Osteocyte (in vitro differentiated cells): ENCODE results near the gene PRKAB1. TPM values are rescaled to one million over a fixed set of nuclear protein-coding genes. Genes with fewer than 3 reads are reported as not detected.

ENCODE experiments used
- DNase-seq: peaks from one replicate; pipeline ENCODE4 v3.0.0; 2021; ENCODE audit warnings: mixed read lengths; ENCODE audit not compliant: unreplicated experiment; ENCODE audit errors: extremely low spot score
- H3K27ac Mint-ChIP-seq: one replicate; pipeline ENCODE4 v1.8.0; 2021; ENCODE audit warnings: mild to moderate bottlenecking, mixed read lengths; ENCODE audit not compliant: unreplicated experiment
- H3K27me3 Mint-ChIP-seq: one replicate; pipeline ENCODE4 v1.8.0; 2021; ENCODE audit warnings: mixed read lengths; ENCODE audit not compliant: unreplicated experiment
- H3K36me3 Mint-ChIP-seq: one replicate; pipeline ENCODE4 v1.8.0; 2021; ENCODE audit warnings: mixed read lengths; ENCODE audit not compliant: unreplicated experiment
- H3K4me1 Mint-ChIP-seq: one replicate; pipeline ENCODE4 v1.8.0; 2021; ENCODE audit warnings: mixed read lengths; ENCODE audit not compliant: unreplicated experiment
- H3K4me3 Mint-ChIP-seq: one replicate; pipeline ENCODE4 v1.8.0; 2021; ENCODE audit warnings: mild to moderate bottlenecking, moderate library complexity, mixed read lengths; ENCODE audit not compliant: unreplicated experiment
- H3K9me3 Mint-ChIP-seq: one replicate; pipeline ENCODE4 v1.8.0; 2021; ENCODE audit warnings: mixed read lengths; ENCODE audit not compliant: unreplicated experiment
- total RNA-seq: library from RNA; stranded (reverse); gene quantifications from 2 replicates; pipeline ENCODE4 v1.2.1, GENCODE V29; 2021
- TF ChIP-seq, protein P1 (sequence below): fragments of 200-600 bp; sonication (generic); IDR thresholded peaks from 2 replicates; pipeline ENCODE4 v1.5.0; 2021; ENCODE audit warnings: antibody characterized with exemption, mild to moderate bottlenecking, moderate library complexity

PRKAB1 gene
- total RNA-seq, 1 donor from 2014 or later = 25.3 TPM

GRCh38 chr12:119634743-119635142 lies 33.2 kb upstream of the PRKAB1 start:
- TF ChIP-seq, protein P1, sequence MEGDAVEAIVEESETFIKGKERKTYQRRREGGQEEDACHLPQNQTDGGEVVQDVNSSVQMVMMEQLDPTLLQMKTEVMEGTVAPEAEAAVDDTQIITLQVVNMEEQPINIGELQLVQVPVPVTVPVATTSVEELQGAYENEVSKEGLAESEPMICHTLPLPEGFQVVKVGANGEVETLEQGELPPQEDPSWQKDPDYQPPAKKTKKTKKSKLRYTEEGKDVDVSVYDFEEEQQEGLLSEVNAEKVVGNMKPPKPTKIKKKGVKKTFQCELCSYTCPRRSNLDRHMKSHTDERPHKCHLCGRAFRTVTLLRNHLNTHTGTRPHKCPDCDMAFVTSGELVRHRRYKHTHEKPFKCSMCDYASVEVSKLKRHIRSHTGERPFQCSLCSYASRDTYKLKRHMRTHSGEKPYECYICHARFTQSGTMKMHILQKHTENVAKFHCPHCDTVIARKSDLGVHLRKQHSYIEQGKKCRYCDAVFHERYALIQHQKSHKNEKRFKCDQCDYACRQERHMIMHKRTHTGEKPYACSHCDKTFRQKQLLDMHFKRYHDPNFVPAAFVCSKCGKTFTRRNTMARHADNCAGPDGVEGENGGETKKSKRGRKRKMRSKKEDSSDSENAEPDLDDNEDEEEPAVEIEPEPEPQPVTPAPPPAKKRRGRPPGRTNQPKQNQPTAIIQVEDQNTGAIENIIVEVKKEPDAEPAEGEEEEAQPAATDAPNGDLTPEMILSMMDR = no peak
- no peak for DNase-seq
- no peak overlapping the region for H3K27ac Mint-ChIP-seq
- H3K27me3 Mint-ChIP-seq = peaks cover 9% of the 10 kb centered on the region
- no peak overlapping the region for H3K4me3 Mint-ChIP-seq
- H3K9me3 Mint-ChIP-seq = no peaks in the 10 kb centered on the region
- H3K4me1 Mint-ChIP-seq = no peaks in the 10 kb centered on the region
- no peaks in the 10 kb centered on the region for H3K36me3 Mint-ChIP-seq

GRCh38 chr12:119642986-119643385 lies 24.9 kb upstream of the PRKAB1 start:
- Mint-ChIP-seq H3K4me3 (no peak overlapping the region), H3K27me3 (no peaks in the 10 kb centered on the region), H3K36me3 (no peaks in the 10 kb centered on the region), H3K27ac (no peak overlapping the region), H3K9me3 (no peaks in the 10 kb centered on the region), H3K4me1 (no peaks in the 10 kb centered on the region)
- TF ChIP-seq, protein P1 = peak; percentile 13
- no peak for DNase-seq

GRCh38 chr12:119644930-119645329 lies 23.0 kb upstream of the PRKAB1 start:
- Mint-ChIP-seq H3K4me3 (no peak overlapping the region), H3K4me1 (no peaks in the 10 kb centered on the region), H3K27ac (no peak overlapping the region), H3K27me3 (no peaks in the 10 kb centered on the region), H3K36me3 (no peaks in the 10 kb centered on the region), H3K9me3 (no peaks in the 10 kb centered on the region)
- DNase-seq = no peak
- TF ChIP-seq, protein P1 = no peak

- Mint-ChIP-seq H3K4me3 (no peak overlapping the region), H3K4me1 (no peaks in the 10 kb centered on the region), H3K36me3 (no peaks in the 10 kb centered on the region), H3K27ac (no peak overlapping the region), H3K27me3 (no peaks in the 10 kb centered on the region), H3K9me3 (no peaks in the 10 kb centered on the region)
- TF ChIP-seq, protein P1 = no peak
- DNase-seq = no peak
These were observed 22.3 kb upstream of the PRKAB1 start for GRCh38 chr12:119645535-119646059.

DNA sequence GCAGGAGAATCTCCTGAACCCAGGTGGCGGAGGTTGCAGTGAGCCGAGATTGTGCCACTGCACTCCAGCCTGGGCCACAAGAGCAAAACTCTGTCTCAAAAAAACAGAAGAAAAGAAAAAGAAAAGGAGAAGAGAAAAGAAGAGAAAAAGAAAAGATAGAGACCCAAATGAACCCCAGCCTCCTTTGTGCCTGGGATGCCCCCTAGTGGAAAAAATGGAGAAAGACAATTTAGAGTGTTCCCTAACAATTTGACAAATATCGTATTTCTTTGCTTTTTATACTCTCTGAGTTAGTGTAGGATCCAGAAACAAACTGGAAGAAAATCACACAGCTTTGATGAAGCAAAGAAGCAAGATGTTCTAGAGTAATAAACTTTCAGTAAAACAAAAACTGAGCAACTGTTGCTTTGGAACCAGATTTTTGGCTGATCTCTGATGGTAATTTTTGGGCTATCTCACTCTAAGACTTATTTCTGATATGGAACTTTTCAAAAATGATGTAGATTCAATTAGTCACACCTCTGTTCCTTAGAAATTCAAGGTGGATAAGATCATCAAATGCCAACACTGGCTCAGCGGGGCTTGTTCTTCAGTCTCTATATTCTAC lies 18.6 kb upstream of the PRKAB1 start:
- no peak for DNase-seq
- Mint-ChIP-seq H3K9me3 (peaks cover 17% of the 10 kb centered on the region), H3K36me3 (no peaks in the 10 kb centered on the region), H3K27me3 (no peaks in the 10 kb centered on the region), H3K4me3 (no peak overlapping the region), H3K4me1 (no peaks in the 10 kb centered on the region), H3K27ac (no peak overlapping the region)
- TF ChIP-seq, protein P1 = peak; percentile 57
